ENCODE results near the gene GPR152.
A peak's percentile ranks its signal among the peaks of the same experiment; 100 is the strongest.

The GPR152 gene

DNA sequence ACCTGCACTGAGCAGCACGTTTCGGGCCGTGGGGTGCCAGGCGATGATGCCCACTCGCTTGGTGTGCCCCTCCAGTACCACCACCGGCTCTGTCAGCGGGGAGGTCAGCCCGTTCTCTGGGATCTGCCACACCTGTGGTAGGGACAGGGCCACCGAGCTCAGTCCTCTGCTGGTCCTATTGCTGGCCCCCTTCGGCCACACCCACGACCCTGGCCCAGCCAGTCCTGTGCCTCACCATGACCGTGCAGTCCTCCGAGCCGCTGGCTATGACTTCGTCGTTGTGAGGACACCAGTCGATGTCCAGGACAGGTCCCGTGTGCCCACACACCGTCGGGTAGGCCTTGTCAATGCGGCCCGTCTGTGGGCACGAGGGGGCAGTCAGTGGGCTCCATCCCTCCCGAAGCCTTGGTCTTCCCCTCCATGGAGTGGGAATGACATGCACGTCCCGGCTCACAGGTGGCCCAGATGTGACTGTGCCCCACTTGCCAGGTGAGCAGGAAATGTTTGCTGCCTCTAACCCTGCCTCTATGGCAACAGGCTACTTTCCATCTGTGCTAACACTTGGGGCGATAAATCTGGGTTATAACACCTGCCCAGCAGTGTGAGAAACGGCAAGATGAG, 10.7 kb downstream of the GPR152 start:
- no peak for DNase-seq (ENCODE audit: low read depth in 3 of 3, low spot score in 1 of 3)

DNA sequence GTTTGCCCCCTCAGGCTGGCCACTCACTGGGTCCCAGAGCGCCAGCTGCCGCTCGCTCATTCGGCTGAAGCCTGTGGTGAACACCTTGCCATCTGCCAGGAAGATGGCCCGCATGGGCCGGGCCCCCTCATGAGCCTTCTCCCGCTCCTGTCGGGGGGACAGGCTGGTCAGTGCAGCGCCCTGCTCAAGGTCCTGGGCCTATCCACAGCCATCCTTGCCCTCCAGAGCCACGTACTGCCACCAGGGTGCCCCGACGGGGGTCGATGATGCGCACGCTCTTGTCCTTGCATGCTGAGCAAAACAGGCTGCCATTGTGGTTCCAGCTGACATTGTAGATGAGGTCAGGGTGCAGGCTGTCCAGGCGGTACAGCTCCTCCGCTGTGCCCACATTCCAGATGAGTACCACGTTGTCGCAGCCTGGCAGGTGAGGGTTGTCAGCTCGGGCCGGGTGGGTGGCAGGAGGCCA, 11.4 kb downstream of the GPR152 start:
- DNase-seq (ENCODE audit: low read depth in 3 of 3, low spot score in 1 of 3), result no peak

DNA sequence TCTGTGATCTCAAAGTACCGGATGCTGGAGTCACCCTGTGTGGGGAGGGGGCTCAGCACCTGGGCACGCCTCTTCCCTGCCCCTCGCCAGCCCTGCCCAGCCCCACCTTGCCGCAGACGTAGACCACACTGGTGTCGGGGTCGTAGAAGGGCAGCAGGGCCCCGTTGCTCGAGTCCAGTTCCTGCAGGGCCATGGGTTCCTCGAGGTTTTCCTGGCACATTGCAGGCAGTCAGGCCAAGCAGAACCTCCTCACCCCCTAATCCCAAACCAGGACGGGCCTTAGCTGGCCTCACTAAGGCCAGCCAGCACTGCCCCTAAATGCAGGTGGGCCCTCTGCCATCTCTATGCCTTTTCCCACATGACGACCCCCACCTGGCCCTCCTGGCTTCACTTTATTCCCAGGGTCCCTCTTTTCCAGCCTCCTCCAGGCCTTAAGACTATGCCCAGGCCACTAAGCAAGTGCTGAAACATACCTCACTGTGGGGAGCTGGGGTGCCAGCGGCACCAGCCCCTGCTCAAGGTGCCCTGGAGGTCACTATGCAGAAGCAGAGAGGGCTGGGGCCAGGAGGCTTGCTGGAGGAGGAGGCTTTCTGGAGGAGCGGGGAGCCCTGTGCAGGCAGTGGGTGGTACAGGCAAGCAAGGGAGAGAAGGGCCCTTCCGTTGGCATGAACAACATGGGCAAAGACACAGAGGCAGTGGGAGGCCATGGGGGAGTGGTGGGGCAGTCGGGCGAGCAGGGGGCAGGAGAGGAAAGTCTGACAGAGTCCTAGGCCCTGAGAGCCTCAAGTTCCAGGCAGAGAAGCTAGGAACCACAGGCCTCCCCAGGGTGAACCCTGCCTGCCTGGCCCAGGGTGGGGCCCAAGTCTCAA, 12.1 kb downstream of the GPR152 start:
- DNase-seq (ENCODE audit: low read depth in 3 of 3, low spot score in 1 of 3), result no peak

DNA sequence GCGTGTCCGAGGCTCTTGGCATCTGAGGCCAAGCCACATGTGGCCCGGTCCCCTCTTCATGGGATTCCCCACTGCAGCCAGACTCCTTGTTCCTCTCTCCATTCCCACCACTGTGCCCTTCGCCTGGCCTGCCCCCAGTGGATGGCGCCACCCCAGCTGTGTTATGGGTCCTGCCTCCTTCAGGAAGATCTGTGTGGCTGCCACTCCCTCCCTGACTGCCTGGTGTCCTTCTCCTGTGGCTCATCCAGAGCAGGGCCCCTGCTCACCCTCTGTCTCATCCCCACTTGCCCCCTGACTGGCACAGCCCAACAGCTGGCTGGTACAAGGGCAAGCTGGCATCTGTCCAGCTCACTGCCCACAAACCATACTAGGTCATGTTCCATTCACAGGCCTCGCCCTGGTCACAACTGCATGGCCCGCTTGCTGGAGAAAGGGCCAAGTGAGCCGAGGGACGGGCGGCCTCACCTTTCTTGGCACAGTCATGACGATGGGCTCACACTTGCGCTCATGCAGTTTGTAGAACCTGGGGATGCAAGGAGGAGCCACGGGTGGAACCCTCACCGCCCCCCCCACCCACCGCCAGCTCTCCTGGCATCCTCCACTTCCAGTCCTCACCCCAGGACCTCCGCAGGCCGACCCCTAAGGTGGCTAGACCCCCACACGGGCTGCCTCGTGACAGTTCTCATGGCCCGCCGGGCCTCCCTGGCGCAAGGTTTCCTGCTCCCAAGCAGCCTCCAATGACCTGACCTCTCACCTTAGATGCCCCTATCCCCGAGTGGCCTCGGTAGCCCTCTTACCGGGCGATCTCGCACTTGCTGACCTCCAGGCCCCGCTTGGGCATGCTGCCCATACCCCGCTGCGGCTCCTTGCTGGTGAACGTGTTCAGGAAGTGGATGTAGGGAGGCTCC, 13.0 kb downstream of the GPR152 start:
- DNase-seq (ENCODE audit: low read depth in 3 of 3, low spot score in 1 of 3), result no peak

DNA sequence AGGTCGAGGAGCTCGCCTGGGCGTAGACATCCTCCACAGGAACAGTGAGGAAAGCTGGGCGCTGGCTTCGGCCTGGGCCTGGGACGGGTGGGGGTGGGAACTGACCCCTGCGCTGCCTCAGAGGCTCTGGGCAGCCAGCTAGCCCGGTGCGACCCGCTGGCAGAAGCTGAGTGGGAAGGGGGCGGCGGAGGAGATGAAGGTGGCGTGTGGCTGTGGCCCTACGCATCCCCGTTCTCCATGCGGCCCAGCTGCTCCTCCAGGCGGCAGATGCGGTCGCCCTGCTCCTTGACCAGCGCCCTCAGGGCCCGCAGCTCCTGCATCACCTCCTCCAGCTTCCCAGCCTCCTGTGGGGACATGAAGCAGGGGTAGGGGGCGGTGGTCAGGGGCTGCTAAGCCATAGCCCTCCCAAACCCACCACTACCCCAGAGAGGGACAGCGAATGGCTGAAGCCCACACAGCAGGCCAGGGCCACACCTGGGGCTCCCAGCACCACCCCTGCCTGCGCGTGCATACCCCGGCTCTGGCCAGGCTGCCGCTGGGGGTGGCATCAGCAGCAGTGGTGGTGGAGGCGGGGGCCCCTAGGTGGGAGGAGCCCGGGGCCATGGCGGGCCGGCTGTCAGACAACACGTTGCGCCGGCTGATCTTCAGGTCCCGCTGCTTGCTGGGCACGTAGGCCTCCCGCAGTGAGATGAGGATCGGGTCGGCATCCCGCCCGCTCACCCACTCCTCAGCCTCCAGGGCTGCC, 14.2 kb downstream of the GPR152 start:
- DNase-seq (ENCODE audit: low read depth in 3 of 3, low spot score in 1 of 3), result peak; percentile 43 to 65 (median 51)

DNA sequence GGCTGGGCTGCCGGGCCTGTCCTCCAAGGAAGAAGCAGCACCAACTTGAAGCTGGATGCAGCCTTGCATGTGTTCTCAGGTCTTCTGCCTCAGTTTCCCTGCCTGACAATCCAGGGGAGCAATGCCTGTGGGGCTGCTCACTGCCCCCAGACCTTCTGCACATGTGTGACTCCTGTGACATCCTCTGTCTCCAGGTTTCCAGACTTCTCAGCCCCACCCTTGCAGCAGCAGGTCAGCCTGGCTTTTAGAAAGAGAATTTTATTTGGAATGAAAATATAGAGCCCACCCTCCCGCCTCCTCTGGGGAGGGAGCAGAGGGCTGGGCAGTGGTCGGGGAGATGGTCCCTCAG, 14.7 kb downstream of the GPR152 start:
- DNase-seq (ENCODE audit: low read depth in 3 of 3, low spot score in 1 of 3), result no peak

DNA sequence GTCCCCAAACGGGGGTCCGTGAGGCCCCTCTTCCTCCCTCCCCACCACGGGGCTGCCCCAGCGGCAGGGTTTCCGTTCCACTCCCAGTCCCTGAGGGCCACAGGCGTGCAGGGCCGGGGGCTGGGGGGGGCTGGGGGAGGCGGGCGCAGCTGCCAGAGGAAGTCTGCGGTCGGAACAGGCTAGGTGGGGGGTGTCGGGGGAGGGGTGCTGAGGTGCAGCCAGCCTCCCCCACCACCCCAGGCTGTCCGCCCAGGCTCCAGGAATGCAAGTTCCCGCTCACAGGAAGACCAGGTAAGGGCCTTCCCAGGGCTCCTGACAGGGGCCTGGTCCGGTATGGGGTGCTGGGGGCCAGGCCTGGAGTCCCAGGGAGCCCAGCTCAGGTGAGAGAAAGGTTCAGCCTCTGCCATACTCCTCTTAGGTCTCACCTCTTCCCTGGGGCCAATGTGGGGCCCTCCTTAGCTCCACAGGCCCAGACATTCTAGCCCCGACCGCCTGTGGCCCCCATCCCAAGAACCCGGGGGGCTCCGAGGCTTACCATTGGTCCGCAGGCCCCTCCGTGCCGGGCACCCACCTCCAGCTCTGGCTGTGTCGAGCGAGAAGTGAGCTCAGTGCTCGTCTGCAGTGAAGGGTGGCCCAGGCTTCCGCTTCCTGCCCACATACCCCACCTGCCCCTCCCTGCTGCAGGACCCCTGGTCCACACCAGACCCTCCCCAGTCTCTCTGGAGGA, 15.3 kb downstream of the GPR152 start, which contains the start of gene PTPRCAP:
TSS of gene PTPRCAP (minus strand) at position 601 of the 727 bp plus-strand sequence. CDS start at position 538, 63 bp downstream.
- peak; percentile 51 to 69 (median 62) for DNase-seq (ENCODE audit: low read depth in 3 of 3, low spot score in 1 of 3)

DNA sequence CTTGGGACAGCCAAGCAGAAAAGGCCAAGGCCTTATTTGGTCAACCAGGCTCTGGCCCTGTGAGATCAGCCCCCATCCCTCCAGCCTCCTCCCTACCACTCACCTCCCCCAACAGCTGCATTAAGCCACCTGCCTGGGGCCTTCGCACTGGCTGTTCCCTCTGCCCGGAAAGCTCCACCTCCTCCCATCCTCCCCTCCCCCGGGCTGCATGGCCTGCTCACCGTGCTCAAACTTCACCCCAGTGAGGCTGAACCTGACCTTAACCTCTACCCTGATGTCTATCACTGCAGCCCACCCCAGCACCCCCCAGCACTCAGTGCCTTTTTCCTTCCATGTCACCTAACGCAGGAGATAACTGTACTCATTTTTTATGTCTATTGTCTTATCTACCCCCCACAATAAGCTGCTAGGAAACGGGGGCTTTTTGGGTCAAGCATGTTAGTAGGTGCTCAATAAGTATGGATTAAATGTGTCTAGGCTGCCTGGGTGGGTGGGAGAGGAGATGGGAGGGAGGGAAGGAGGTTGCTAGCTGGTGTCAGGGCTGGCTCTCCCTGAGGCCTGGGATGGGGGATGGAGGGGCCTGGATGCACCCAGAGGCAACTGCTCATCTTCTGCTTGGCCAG, 16.0 kb downstream of the GPR152 start:
- peak in 2 of 3 donors; percentile 47 to 60 for DNase-seq (ENCODE audit: low read depth in 3 of 3, low spot score in 1 of 3)

DNA sequence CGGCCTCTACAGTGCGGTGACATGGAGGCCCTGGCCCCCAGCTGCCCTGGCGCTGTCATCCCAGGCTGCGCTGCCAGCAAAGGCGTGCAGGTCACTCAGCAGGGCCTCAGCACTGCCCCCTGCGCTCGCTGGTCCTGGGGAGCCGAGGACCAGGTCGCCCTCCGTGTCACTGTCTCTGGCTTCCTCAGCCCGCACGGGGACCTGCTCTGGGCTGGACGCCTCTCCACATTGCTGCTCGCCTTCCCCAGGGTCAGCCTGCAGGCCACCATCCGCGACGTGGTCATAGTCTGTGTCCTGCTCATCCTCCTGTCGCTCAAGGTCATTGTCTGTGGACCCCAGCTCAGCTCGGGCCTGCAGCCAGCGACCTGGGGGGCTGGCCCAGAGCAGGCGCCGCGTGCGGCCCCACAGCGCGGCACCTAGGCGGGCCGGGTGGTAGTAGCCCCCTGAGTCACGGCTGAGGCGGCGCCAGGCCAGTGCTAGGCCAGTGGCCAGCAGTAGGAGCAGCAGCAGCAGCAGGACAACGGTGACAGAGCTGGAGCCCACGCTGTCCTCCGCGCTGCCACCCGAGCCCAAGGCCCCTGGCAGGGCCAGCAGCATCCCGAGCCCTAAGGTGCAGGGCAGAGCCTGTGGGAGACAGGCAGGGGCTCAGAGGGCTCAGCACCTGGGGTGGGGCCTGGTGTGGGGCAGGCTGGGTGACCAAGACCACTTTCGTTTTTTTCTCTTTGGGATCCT, 16.6 kb downstream of the GPR152 start:
- DNase-seq (ENCODE audit: low read depth in 3 of 3, low spot score in 1 of 3), result no peak

DNA sequence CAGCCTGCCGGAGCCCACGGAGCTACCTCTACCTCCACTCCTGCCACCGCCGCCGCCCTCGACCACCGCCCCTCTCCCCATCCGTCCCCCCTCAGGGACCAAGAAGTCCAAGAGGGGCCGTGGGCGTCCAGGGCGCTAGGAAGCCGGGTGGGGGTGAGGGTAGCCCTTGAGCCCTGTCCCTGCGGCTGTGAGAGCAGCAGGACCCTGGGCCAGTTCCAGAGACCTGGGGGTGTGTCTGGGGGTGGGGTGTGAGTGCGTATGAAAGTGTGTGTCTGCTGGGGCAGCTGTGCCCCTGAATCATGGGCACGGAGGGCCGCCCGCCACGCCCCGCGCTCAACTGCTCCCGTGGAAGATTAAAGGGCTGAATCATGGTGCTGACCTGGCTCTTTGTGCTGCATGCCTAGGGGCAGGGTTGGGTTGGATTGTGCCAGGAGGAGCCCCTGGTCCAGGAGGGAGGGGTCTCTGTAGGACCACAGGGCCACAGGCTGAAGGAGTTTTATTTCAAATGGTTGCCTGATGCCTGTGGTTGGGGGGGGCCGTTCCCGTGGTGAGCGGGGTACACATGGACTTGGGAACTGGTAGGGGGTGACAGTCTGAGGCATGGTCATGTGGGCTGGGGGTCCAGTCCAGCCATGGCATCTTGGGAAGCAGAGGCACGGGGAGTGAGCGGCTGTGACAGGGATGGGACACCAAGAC, 17.4 kb downstream of the GPR152 start:
- DNase-seq (ENCODE audit: low read depth in 3 of 3, low spot score in 1 of 3), result no peak

DNA sequence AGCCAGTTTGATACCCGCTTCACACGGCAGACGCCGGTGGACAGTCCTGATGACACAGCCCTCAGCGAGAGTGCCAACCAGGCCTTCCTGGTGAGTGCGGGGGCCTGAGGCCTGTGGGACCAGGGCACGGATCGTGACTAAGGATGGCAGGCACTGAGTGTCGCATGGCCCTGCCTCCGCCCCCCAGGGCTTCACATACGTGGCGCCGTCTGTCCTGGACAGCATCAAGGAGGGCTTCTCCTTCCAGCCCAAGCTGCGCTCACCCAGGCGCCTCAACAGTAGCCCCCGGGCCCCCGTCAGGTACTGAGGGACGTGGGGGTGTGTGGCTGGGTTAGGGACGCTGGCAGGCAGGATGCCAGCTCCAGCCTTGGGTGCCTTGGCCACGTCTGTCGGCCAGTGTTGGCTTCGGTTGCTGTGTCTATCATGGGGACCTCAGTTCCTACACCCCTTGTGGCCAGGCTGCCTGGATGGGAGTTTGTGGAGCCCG, 18.1 kb downstream of the GPR152 start:
- DNase-seq (ENCODE audit: low read depth in 3 of 3, low spot score in 1 of 3), result no peak

DNA sequence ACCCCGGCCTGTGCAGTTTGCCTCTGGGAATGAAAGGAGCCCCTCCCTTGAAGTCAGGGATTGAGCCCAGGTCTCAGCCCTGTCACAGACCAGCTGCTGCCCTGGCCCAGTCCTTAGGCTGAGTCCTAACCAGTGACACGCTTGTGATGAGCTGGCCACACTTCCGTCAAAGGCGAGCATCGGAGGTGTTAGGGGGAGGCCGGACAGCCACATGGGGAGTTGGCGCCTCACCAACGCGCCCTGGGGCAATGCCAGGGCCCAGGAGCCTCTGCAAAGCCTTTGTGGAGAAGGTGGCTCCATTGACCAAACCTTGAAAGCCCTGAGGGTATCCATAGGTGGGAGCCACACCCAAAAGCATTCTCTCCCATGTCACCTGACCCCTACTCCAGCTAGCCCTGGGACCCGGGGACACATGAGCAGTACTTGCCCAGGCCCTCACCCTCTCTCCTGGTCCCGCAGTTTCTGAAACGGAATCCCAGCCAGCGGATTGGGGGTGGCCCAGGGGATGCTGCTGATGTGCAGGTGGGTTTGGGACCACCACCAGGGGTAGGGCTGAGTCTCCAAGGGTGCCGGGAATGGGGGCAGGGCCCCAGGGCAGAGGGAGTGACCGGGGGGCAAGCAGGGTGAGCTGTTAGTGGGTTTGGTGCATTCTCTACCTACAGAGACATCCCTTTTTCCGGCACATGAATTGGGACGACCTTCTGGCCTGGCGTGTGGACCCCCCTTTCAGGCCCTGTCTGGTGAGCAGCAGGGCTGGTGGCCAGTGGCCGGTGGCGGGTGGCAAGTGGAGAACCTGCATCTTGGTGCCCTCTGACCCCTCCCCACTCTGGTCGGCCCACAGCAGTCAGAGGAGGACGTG, 18.8 kb downstream of the GPR152 start:
- no peak for DNase-seq (ENCODE audit: low read depth in 3 of 3, low spot score in 1 of 3)

DNA sequence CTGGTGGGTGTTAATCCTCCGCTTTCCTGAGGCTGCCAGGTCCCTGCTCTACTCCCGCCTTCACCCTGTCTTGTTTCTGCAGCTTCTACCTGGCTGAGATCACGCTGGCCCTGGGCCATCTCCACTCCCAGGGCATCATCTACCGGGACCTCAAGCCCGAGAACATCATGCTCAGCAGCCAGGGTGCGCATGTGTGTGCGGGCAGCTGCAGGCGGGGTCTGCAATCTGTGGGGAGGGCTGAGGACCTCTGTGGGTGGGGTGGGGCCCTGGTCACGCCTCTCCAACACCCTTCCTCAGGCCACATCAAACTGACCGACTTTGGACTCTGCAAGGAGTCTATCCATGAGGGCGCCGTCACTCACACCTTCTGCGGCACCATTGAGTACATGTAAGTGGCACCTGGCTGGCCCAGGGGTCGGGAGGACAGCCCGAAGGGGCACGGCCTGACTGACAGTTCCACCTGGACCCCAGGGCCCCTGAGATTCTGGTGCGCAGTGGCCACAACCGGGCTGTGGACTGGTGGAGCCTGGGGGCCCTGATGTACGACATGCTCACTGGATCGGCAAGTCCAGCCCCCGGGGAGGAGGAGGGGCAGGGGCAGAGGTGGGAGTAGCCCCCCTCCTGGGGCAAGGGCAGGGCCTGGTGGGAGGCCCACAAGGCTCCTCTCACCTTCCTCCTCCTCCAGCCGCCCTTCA, 19.7 kb downstream of the GPR152 start:
- DNase-seq (ENCODE audit: low read depth in 3 of 3, low spot score in 1 of 3), result no peak

DNA sequence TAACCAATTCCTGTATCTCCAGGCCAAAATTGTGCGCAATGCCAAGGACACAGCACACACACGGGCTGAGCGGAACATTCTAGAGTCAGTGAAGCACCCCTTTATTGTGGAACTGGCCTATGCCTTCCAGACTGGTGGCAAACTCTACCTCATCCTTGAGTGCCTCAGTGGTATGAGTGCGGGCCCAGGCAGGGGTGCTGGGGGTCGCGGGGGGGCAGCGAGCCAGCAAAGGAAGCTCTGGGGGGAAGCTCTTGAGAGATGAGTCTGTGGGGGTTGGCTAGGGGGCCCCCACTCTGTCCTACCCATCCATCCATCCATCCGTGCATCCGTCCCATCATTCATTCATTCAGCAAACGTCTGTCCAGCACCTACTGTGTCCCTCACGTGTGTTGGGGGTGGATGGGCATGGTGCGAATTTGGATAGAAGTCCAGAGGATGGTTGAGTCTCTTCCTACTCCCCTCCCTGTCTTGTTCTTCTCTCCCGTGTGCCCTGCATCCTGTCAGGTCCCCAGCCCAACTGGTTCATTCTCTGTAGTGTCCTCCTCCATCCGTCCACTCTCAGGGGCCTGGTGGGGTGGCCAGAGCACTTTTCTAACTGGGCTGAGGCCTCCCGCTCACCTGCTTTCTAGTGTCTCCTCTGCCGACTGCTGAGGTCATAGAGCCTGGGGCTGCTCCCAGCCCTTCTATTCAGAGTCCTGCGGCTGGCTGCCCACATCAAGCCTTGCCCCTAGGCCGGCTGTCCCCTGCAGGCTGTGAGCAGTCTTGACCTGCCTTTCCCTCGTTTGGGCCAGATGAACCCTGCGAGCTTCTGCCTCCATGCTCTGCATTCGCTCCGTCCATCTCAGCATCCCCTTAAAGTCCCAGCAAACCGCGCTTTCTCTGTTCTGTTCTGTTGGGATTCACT, 20.9 kb downstream of the GPR152 start:
- no peak for DNase-seq (ENCODE audit: low read depth in 3 of 3, low spot score in 1 of 3)

DNA sequence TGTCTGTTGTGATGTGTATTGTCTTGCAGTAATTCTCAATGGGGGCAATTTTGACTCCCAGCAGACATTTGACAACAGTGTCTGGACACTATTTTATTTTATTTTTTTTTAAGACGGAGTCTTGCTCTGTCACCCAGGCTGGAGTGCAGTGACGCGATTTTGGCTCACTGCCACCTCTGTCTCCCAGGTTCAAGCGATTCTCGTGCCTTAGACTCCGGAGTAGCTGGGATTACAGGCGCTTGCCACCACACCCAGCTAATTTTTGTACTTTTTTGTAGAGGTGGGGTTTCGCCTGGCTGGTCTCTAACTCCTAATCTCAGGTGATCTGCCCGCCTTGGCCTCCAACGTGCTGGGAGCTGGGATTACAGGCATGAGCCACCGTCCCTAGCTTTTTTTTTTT, 22.8 kb downstream of the GPR152 start:
- DNase-seq (ENCODE audit: low read depth in 3 of 3, low spot score in 1 of 3), result no peak

All from stimulated activated CD4-positive, alpha-beta T cell treated with anti-CD3 and anti-CD28 coated beads, TNF-alpha, amount 100 ng/mL, for 1 hour (primary cell).